ENCODE results near the gene ZNF189.
A peak's percentile ranks its signal among the peaks of the same experiment; 100 is the strongest.

Gene ZNF189

DNA sequence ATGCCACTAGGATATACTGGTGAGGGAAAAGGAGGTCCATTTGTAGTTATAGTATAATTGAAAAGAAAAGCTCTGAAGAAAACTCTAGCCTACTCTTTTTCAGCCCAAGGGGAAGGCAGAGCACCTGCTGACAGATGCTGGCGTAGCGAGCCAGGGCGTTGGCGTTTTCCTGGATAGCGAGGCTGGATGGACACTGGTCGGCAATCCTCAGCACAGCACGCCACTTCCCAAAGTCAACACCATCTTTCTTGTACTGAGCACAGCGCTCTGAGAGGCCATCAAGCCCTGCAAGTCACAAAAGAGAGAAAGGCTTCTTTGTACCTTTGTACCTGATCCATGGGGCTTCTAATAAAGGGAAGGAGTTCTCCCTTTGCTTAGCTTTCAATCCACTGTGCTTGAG lies 28.7 kb downstream of the ZNF189 start:
- no peak for DNase-seq

DNA sequence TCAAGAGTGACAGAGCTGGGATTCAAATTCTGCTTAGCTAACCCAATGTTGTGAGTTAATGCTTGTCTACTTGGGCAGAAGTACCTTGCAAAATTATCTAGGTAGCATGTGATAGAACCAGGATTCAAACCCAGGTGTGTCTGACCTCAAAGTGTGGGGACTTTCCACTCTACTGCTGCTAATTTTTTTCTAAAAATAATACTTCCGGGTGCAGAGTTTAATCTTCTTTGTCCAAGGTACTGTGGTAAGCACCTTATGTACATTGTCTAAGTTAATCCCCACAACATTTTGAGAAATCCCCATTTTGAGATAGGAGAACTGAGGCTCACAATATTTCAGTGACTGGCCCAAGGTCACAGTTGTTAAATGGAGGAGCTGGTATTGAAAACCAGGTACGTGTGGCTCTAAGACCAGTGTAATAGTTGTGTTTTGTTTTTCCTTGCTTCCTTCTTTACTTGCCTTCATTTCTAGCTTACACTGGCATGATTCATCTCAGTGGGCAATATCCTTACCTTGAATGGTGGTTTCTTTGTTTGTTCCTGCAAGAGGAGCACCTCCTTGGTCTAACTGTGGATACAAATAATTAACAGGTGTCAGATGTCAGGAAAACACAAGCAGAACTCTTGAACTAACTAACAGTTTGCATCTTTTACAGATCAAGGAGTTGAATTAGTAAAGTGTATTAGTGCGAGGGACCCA lies 29.5 kb downstream of the ZNF189 start:
- no peak for DNase-seq

- no peak for DNase-seq
Measured at GRCh38 chr9:101428909-101429308, 30.3 kb downstream of the ZNF189 start.

- DNase-seq, result no peak
Measured at GRCh38 chr9:101429736-101430135, 31.1 kb downstream of the ZNF189 start.

DNA sequence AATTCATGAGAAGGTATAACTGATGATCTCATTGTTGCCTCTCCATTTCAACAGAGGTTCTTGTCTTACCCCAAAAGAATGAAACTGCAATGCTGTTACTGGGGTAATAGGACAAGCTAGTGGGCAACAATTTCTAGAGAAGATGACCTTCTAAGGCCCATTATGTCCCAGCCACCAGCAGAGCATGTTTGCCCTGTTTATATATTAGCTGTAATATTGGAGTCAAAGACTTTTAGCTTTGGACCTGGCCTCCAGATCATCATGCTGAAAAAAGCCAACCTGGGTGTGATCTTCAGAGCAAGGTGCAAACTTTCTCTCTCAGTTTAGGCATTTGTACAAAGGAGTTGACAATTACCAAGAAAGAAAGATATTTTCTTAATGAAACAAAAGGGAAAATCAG lies 33.5 kb downstream of the ZNF189 start:
- DNase-seq, result no peak

DNA sequence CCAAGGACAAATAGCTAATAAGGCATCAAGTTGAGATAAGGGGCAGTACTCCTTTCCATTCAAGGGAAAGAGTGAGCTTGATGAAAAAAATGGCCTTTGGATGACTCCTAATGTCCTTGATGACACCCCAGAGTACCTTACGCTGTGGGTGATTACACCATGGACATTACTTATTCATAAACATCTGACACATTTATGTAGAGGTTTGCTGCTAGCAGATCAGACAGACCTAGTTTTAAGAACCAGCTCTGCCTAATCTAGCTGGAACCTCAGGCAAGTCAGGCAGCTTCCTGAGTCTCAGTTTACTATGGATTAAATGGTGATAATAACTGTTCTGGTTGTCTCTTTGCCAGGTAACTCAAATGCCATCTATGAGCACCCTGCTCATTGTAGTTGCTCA lies 34.1 kb downstream of the ZNF189 start:
- no peak for DNase-seq

DNA sequence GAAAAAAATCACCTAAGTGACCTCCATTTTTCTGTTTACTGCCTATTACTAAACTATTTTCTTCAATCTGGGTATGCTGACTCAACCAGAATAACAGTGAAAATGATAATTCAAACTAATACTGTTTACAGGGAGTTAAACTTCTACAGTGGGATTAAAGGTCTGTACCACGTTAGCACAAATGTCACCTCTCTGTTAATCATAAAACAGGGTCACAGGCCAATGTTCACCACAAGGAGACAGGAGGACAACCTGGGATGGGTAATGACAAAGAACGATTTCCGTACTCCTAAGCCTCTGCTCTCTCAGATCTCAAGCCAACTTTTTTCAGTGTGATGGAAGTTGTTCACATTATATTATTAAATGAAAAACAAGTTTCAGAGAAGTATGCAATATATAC lies 34.6 kb downstream of the ZNF189 start:
- no peak for DNase-seq

DNA sequence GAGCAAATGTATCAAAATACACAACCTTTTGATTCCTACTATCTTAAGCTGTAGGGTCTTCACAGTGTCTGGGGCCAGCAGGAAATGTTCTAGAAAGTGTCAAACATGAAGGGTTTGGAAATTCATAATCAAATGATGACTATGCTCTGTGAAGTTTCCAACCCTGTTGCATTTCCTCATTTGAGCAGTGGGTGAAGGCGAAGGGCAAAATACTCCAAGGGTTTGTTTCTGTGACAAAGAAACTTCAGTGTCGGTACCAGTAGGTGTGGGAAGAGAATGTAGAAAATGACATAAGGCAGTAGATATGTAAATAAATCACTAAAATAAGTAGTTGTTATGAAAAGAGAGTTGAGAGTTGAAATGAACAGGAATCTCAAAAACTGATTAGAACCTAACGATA lies 36.3 kb downstream of the ZNF189 start:
- no peak for DNase-seq

- DNase-seq, result no peak
Measured at GRCh38 chr9:101435601-101436079, 37.0 kb downstream of the ZNF189 start, which contains the start of gene ALDOB. TSS of gene ALDOB (minus strand) at chr9:101435774. CDS start at chr9:101430887, 4,887 bp downstream.

DNA sequence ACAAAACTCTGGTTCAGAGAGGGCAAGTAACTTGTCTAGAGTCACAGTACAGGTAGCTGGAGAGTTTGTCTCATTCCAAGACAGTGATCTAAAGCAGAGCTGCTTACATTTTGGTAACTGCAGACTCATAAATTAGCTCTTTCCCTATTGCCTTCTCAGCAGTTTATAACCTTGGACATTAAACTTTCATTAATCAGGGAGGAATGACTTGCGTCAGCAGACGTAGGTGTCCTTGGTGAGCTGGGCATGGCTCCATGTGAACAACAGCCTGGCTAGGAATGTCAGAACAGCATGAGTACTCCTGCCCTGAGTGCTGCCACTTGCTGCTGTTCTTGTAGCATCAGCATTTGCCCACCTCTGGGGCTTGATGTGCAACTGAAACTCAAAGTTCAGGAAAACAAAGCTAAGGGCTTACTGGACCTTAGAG lies 39.2 kb downstream of the ZNF189 start:
- no peak for DNase-seq

DNA sequence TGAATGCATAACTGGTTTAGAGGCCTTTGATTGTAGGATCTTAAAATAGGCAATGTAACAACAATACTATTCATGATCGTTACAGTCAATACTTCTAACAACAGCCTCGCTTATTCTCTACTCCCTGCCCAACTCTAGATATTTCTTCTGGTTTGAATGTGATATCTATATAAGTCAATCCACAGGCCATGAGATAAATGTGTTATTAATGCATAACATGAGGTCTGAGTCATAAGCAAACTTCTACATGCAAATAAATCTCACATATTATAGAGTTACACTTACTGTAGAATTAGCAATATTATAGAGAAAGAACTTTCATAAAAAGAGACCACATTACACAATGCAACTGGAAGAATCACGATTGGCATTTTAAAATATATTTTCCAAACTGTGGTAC lies 39.9 kb downstream of the ZNF189 start:
- DNase-seq, result no peak

DNA sequence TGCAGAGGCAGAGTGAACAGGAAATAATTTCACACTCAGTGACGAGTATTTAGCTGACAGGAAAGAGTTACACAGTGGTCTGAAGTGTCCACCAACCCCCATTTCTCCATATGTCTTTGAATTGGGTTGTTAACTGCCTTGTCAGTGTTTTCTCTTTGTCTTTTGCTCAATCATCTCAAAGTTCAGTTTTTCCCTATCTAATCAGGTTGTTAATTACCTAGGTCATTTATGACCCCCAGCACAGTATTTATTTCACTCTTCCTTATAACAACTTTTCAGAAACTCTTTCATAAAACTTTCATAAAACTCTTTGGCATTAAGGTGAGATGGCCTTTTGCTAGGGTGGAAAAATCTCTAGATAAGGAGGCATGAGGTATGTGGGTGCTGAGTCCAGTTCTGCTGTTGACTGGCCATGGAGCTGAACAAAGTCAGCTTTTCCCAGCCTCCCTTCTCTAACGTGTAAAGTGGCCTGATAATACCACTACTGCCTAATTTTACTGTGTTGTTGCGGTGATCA lies 42.1 kb downstream of the ZNF189 start:
- DNase-seq, result no peak

DNA sequence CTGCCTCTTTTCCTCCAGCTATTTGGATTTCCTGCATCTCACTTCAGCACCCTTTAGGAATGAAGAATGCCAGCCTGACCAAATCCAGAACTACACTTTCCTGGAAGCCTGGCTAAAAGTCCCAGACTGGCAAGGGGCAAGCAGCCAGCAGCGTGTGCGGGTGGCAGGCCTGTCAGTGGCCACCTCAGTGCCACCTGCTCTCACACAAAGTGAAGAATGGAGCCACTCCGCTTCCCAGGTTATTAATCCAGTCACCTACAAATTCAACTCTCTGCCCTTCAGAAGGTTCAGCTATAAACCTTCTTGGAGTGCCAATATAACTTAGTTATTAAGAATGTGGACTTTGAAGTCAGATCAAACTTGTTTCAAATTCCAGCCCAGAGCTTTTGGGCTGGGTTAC lies 43.7 kb downstream of the ZNF189 start:
- DNase-seq, result no peak

- no peak for DNase-seq
Measured at GRCh38 chr9:101442736-101443135, 44.1 kb downstream of the ZNF189 start.

- peak; percentile 47 for DNase-seq
Measured at GRCh38 chr9:101443364-101443771, 44.7 kb downstream of the ZNF189 start.

GRCh38 chr9:101445353-101446029 lies 46.8 kb downstream of the ZNF189 start:
- no peak for DNase-seq

- DNase-seq, result no peak
Measured at GRCh38 chr9:101446732-101447131, 48.1 kb downstream of the ZNF189 start.

GRCh38 chr9:101448680-101449070 lies 50.0 kb downstream of the ZNF189 start:
- no peak for DNase-seq

DNA sequence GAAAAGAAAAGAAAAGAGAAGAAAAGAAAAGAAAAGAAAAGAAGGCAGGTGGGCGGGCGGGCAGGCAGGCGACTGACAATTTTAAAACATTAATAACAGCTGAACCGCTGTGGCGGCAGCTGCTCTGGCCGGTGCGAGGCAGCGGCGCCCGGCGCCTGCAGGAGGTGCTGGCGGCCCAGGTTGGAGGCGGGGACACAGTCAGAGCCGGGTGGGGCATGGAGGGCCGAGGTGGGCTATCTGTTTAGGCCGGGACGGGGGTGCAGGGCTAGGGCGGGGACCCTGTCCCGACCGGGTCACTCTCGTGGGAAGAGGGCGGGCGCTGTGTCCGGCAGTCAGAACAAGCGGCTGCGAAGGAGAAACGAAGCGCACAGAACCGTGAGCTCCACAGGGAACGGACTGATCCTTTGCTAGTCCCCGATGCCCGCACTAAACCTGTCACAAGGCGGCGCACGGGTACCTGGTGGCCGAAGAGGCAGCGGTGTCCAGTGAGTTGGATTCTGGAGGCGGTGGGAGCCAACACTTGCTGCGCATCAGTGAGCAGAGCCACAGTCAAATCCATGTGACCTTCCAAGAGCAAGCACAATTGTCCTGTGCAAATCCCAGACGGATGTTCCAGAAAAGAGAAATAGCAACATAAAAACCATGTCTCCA lies 50.5 kb downstream of the ZNF189 start:
- peak; percentile 78 for DNase-seq

DNA sequence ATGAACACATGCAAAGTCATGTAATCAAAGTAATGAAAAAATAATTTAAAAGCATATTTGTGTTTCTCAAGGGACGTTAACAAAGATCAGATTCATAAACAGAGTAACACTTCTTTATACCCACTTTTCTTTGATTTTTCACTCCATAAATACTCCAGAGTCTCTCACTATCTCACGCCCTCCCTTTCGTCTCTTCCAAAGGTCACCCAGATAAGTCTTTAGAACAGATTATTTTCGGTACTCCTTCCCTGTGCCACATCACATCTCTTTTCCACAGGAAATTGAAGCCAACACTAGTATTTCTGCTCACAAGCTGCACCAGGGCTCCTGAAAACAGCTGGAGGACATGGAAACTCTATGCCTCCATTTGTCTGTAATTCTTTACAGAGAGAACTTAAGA lies 52.3 kb downstream of the ZNF189 start:
- no peak for DNase-seq

GRCh38 chr9:101451498-101451897 lies 52.8 kb downstream of the ZNF189 start:
- no peak for DNase-seq

- DNase-seq, result no peak
Measured at GRCh38 chr9:101453776-101454570, 55.3 kb downstream of the ZNF189 start.
